GM21390 (cell line): Measurements from ENCODE around the gene CYP51A1.
"Not testable (repeated sequence)": the region's sequence is repeated elsewhere in the genome, so short reads cannot be mapped to it uniquely, and the experiment has no call there.

Source experiments
- ATAC-seq: cut with Tn5 transposase; IDR thresholded peaks from one replicate; pipeline ENCODE4 v1.9.1; 2021; ENCODE audit not compliant: unreplicated experiment

Gene CYP51A1

GRCh38 chr7:92134271-92135051 is at the start of gene CYP51A1:
TSS of gene CYP51A1 (minus strand) at chr7:92134477. CDS start at chr7:92134364, 113 bp downstream.
- ATAC-seq = peak; percentile 86

GRCh38 chr7:92178928-92179924 is 44.9 kb upstream of the CYP51A1 start, which contains the start of gene LRRD1:
TSS of gene LRRD1 (minus strand) at chr7:92179142. CDS start at chr7:92165202, 13,940 bp downstream.
- peak; percentile 100 for ATAC-seq

GRCh38 chr7:92177362-92177761 is 43.1 kb upstream of the CYP51A1 start:
- no peak for ATAC-seq

- not testable (repeated sequence) for ATAC-seq
These were observed 35.3 kb upstream of the CYP51A1 start for GRCh38 chr7:92169529-92169928.

- ATAC-seq = no peak
These were observed 27.0 kb upstream of the CYP51A1 start for GRCh38 chr7:92161271-92161670.

- ATAC-seq = peak; percentile 66
These were observed 24.6 kb upstream of the CYP51A1 start for GRCh38 chr7:92158660-92159575.

- no peak for ATAC-seq
These were observed 22.7 kb upstream of the CYP51A1 start for GRCh38 chr7:92156990-92157389.

GRCh38 chr7:92155108-92155739 is 20.9 kb upstream of the CYP51A1 start:
- no peak for ATAC-seq

GRCh38 chr7:92150450-92151017 is 16.3 kb upstream of the CYP51A1 start:
- no peak for ATAC-seq

- no peak for ATAC-seq
These were observed 15.5 kb upstream of the CYP51A1 start for GRCh38 chr7:92149736-92150239.

GRCh38 chr7:92143192-92143880 is 9.1 kb upstream of the CYP51A1 start:
- ATAC-seq = not testable (repeated sequence)

GRCh38 chr7:92142791-92143190 is 8.5 kb upstream of the CYP51A1 start:
- not testable (repeated sequence) for ATAC-seq

- ATAC-seq = no peak
These were observed 6.9 kb upstream of the CYP51A1 start for GRCh38 chr7:92141161-92141560.

GRCh38 chr7:92137557-92137956 is 3.3 kb upstream of the CYP51A1 start:
- no peak for ATAC-seq

GRCh38 chr7:92135052-92135889 is 994 bp upstream of the CYP51A1 start:
- no peak for ATAC-seq

GRCh38 chr7:92133737-92134270 is 473 bp downstream of the CYP51A1 start:
- peak; percentile 26 for ATAC-seq

GRCh38 chr7:92133133-92133736 is 1.0 kb downstream of the CYP51A1 start:
- ATAC-seq = peak; percentile 24
